HG03432 (cell line): Measurements from ENCODE around the gene ABCA5.

ENCODE experiments used
- ATAC-seq: cut with Tn5 transposase; IDR thresholded peaks from one replicate; pipeline ENCODE4 v1.9.1; 2021; ENCODE audit warnings: mild to moderate bottlenecking, moderate library complexity; ENCODE audit not compliant: unreplicated experiment

ABCA5 gene

GRCh38 chr17:69327060-69327831, at the start of gene ABCA5:
TSS of gene ABCA5 (minus strand) at chr17:69327133. CDS start at chr17:69314415, 12,718 bp downstream.
- peak; percentile 95 for ATAC-seq

GRCh38 chr17:69375229-69375628, 48.3 kb upstream of the ABCA5 start:
- no peak for ATAC-seq

- no peak for ATAC-seq
These were observed 46.1 kb upstream of the ABCA5 start for GRCh38 chr17:69373069-69373468.

GRCh38 chr17:69367298-69367697, 40.4 kb upstream of the ABCA5 start:
- peak; percentile 94 for ATAC-seq

GRCh38 chr17:69363488-69364210, 36.7 kb upstream of the ABCA5 start:
- ATAC-seq, result no peak

- ATAC-seq, result no peak
These were observed 34.2 kb upstream of the ABCA5 start for GRCh38 chr17:69361156-69361555.

- peak; percentile 54 for ATAC-seq
These were observed 32.0 kb upstream of the ABCA5 start for GRCh38 chr17:69358688-69359596.

- ATAC-seq, result no peak
These were observed 30.8 kb upstream of the ABCA5 start for GRCh38 chr17:69357701-69358100.

- no peak for ATAC-seq
These were observed 29.7 kb upstream of the ABCA5 start for GRCh38 chr17:69356625-69357024.

GRCh38 chr17:69350911-69351310, 24.0 kb upstream of the ABCA5 start:
- ATAC-seq, result no peak

GRCh38 chr17:69348429-69348828, 21.5 kb upstream of the ABCA5 start:
- no peak for ATAC-seq

- ATAC-seq, result no peak
These were observed 19.8 kb upstream of the ABCA5 start for GRCh38 chr17:69346766-69347165.

- no peak for ATAC-seq
These were observed 18.0 kb upstream of the ABCA5 start for GRCh38 chr17:69344939-69345338.

- ATAC-seq, result no peak
These were observed 16.1 kb upstream of the ABCA5 start for GRCh38 chr17:69342896-69343644.

- ATAC-seq, result no peak
These were observed 13.0 kb upstream of the ABCA5 start for GRCh38 chr17:69339937-69340336.

GRCh38 chr17:69336996-69337395, 10.1 kb upstream of the ABCA5 start:
- no peak for ATAC-seq

GRCh38 chr17:69336580-69336979, 9.6 kb upstream of the ABCA5 start:
- ATAC-seq, result no peak

GRCh38 chr17:69335058-69335457, 8.1 kb upstream of the ABCA5 start:
- no peak for ATAC-seq

- no peak for ATAC-seq
These were observed 6.6 kb upstream of the ABCA5 start for GRCh38 chr17:69333561-69333960.

- no peak for ATAC-seq
These were observed 4.8 kb upstream of the ABCA5 start for GRCh38 chr17:69331756-69332155.
